HCT116 (cell line): Measurements from ENCODE around the gene CDX1. TPM values are rescaled to one million over a fixed set of nuclear protein-coding genes. Genes with fewer than 3 reads are reported as not detected.

Source experiments
- ATAC-seq: fragments of 200-7000 bp; cut with Tn5 transposase; 2 replicates; pipeline ENCODE4 v1.9.1; 2020; ENCODE audit warnings: mild to moderate bottlenecking, moderate library complexity
- BruUV-seq: library from RNA; stranded (reverse); fragments of 400-500 nt; replicated peaks from 2 replicates; lab custom pipeline; 2021; lab: Mats Ljungman, UMichigan
- CTCF ChIA-PET: fragments of 300-600 bp; sonication (Branson Sonifier 250); formaldehyde crosslinking; loops from one replicate; lab custom pipeline; 2021; ENCODE audit warnings: antibody characterized with exemption; lab: Charles Lee
- POLR2A ChIA-PET: fragments of 300-600, 350-600 bp; sonication (Branson Sonifier 250); formaldehyde crosslinking; loops from one replicate; lab custom pipeline; 2021; ENCODE audit warnings: antibody characterized with exemption; lab: Charles Lee
- RAD21 ChIA-PET, 2 experiments: fragments of 300-600 bp; sonication (Branson Sonifier 250); formaldehyde crosslinking; loops; one replicate each; lab custom pipeline; 2023; ENCODE audit warnings: low total read pairs in 2 of 2; ENCODE audit not compliant: uncharacterized antibody in 2 of 2, unreplicated experiment in 2 of 2, low non-redundant PET in 1 of 2; lab: Charles Lee
- DNase-seq: peaks from one replicate; pipeline ENCODE4 v3.0.0-alpha.2; 2010; ENCODE audit warnings: low read depth, low spot score
- H2AFZ ChIP-seq: fragments of 200-600 bp; shearing (Covaris generic), sonication (generic); 2 replicates; pipeline ENCODE4 v1.6.1; 2017; ENCODE audit warnings: low read depth, mixed run types, mixed read lengths, antibody characterized with exemption, low read length; ENCODE audit not compliant: poor library complexity, severe bottlenecking
- H3K27ac ChIP-seq: 2 replicates; pipeline ENCODE4 v1.5.1; 2012; ENCODE audit warnings: low read depth, low read length
- H3K27me3 ChIP-seq: fragments of 200-600 bp; sonication (generic); 2 replicates; pipeline ENCODE4 v1.6.1; 2016; ENCODE audit warnings: mixed run types, low read length, mixed read lengths; ENCODE audit not compliant: insufficient read depth
- H3K36me3 ChIP-seq, 2 experiments: fragments of 200-500 bp in 1 of 2; fragments of 200-600 bp in 1 of 2; sonication (Bioruptor generic) in 1 of 2; sonication (generic) in 1 of 2; 2 replicates each; pipeline versions ENCODE4 v1.5.1 to v1.6.1; 2014 to 2016; ENCODE audit warnings: low read length in 2 of 2, inconsistent platforms in 1 of 2, mixed read lengths in 1 of 2, mixed run types in 1 of 2; ENCODE audit not compliant: insufficient read depth in 2 of 2, control insufficient read depth in 1 of 2
- H3K4me1 ChIP-seq, 2 experiments: fragments of 200-600 bp in 1 of 2; sonication (generic) in 1 of 2; 2 replicates each; pipeline versions ENCODE4 v1.5.1 to v1.6.1; 2012 to 2017; ENCODE audit warnings: low read length in 2 of 2, inconsistent platforms in 1 of 2, mild to moderate bottlenecking in 1 of 2, mixed read lengths in 1 of 2, mixed run types in 1 of 2, moderate library complexity in 1 of 2; ENCODE audit not compliant: insufficient read depth in 2 of 2, control insufficient read depth in 1 of 2
- H3K4me2 ChIP-seq: fragments of 200-600 bp; sonication (generic); 2 replicates; pipeline ENCODE4 v1.6.1; 2017; ENCODE audit warnings: mixed run types, low read length, mixed read lengths
- H3K4me3 ChIP-seq, 2 experiments: fragments of 200-600 bp in 1 of 2; sonication (generic) in 1 of 2; replicated peaks in 1 of 2; 2 replicates each; pipeline ENCODE4 v1.5.1; 2011 to 2016; ENCODE audit warnings: low read length in 2 of 2, control low read depth in 1 of 2, low read depth in 1 of 2, mild to moderate bottlenecking in 1 of 2, mixed read lengths in 1 of 2, mixed run types in 1 of 2
- H3K79me2 ChIP-seq: fragments of 200-600 bp; sonication (generic); 2 replicates; pipeline ENCODE4 v1.6.1; 2017; ENCODE audit warnings: mild to moderate bottlenecking, mixed run types, low read length, moderate library complexity, mixed read lengths; ENCODE audit not compliant: insufficient read depth
- H3K9ac ChIP-seq: fragments of 200-600 bp; sonication (generic); 2 replicates; pipeline ENCODE4 v1.6.1; 2016; ENCODE audit warnings: low read length, mixed read lengths
- H3K9me2 ChIP-seq: fragments of 200-600 bp; sonication (generic), shearing (Covaris generic); 2 replicates; pipeline ENCODE4 v1.6.1; 2017; ENCODE audit warnings: mixed run types, mild to moderate bottlenecking, moderate library complexity; ENCODE audit not compliant: insufficient read depth
- H3K9me3 ChIP-seq, 2 experiments: fragments of 200-500 bp in 1 of 2; fragments of 200-600 bp in 1 of 2; sonication (Bioruptor generic) in 1 of 2; sonication (generic) in 1 of 2; 2 replicates each; pipeline ENCODE4 v1.6.1; 2014 to 2017; ENCODE audit warnings: low read length in 2 of 2, mixed read lengths in 2 of 2, inconsistent platforms in 1 of 2, low read depth in 1 of 2, mild to moderate bottlenecking in 1 of 2, mixed run types in 1 of 2, moderate library complexity in 1 of 2; ENCODE audit not compliant: control insufficient read depth in 1 of 2, insufficient read depth in 1 of 2
- H4K20me1 ChIP-seq: fragments of 200-600 bp; sonication (generic), shearing (Covaris generic); 2 replicates; pipeline ENCODE4 v1.6.1; 2017; ENCODE audit warnings: mixed run types, mild to moderate bottlenecking, moderate library complexity; ENCODE audit not compliant: insufficient read depth
- CEBPB ChIP-seq: IDR thresholded peaks from 2 replicates; pipeline ENCODE4 v1.6.1; 2012; ENCODE audit warnings: low read depth
- EGR1 ChIP-seq: IDR thresholded peaks from 2 replicates; pipeline ENCODE4 v1.6.1; 2012; ENCODE audit warnings: low read depth
- POLR2A ChIP-seq: IDR thresholded peaks from 2 replicates; pipeline ENCODE4 v1.7.0; 2011; ENCODE audit warnings: borderline replicate concordance; ENCODE audit not compliant: insufficient read depth, insufficient read length; ENCODE audit errors: extremely low read depth
- POLR2AphosphoS5 ChIP-seq: IDR thresholded peaks from 2 replicates; pipeline ENCODE4 v1.6.1; 2011; ENCODE audit warnings: mild to moderate bottlenecking, low read depth, low read length, moderate library complexity
- REST ChIP-seq: IDR thresholded peaks from 2 replicates; pipeline ENCODE4 v1.6.1; 2012; ENCODE audit warnings: low read depth
- SIN3A ChIP-seq: IDR thresholded peaks from 2 replicates; pipeline ENCODE4 v1.6.1; 2012; ENCODE audit warnings: low read depth
- SP1 ChIP-seq: IDR thresholded peaks from 2 replicates; pipeline ENCODE4 v1.6.1; 2012; ENCODE audit warnings: low read depth
- SRF ChIP-seq: IDR thresholded peaks from 2 replicates; pipeline ENCODE4 v1.6.1; 2012; ENCODE audit warnings: low read depth
- ZFX ChIP-seq: fragments of 450-650 bp; IDR thresholded peaks from 2 replicates; pipeline ENCODE4 v1.6.1; 2017
- intact Hi-C: fragments of 100-400 bp; cut with micrococcal nuclease; formaldehyde crosslinking; loops from 2 replicates; pipeline ENCODE4 v1.10.0; 2022
- total RNA-seq: library from RNA; stranded (reverse); gene quantifications from one replicate; pipeline ENCODE4 v1.2.1, GENCODE V29; 2021; ENCODE audit not compliant: unreplicated experiment

The CDX1 gene
- total RNA-seq, 1 experiment from 2014 or later = not detected

- Histone ChIP-seq H4K20me1 (no peaks in the 10 kb centered on the region), H3K79me2 (no peaks in the 10 kb centered on the region), H3K27ac (no peak overlapping the region), H3K27me3 (no peaks in the 10 kb centered on the region), H3K4me1 (peaks cover 0 to 9% of the 10 kb centered on the region in 2 experiments; a peak in 1 of 4 replicates), H3K4me2 (no peak overlapping the region), H3K9me3 (no peaks in the 10 kb centered on the region), H3K9me2 (no peaks in the 10 kb centered on the region), H3K36me3 (no peaks in the 10 kb centered on the region), H3K9ac (no peak overlapping the region), H3K4me3 (no peak overlapping the region), H2AFZ (no peak overlapping the region)
- DNase-seq (no peak), ATAC-seq (no peak)
- TF ChIP-seq POLR2A = no peak
- TF ChIP-seq ZFX = no peak
- no peak for TF ChIP-seq SP1
- TF ChIP-seq SIN3A = no peak
- no peak for TF ChIP-seq SRF
- no peak for TF ChIP-seq EGR1
- no peak for TF ChIP-seq REST
- TF ChIP-seq CEBPB = no peak
- TF ChIP-seq POLR2AphosphoS5 = no peak
- CTCF ChIA-PET = no interaction called here
- RAD21 ChIA-PET = no interaction called here
- no TSS peak for BruUV-seq
- intact Hi-C loops = no loop called here
- POLR2A ChIA-PET = no interaction called here
Observed at GRCh38 chr5:150131461-150131860, 35.1 kb upstream of the CDX1 start.
